Stimulated activated CD4-positive, alpha-beta T cell treated with anti-CD3 and anti-CD28 coated beads, Interleukin-15, amount 100 ng/mL, for 1 hour (primary cell): ENCODE measurements around the gene TXNDC11.
A peak's percentile ranks its signal among the peaks of the same experiment; 100 is the strongest.

Source experiments
- DNase-seq, 2 donors: peaks; one replicate each; pipeline ENCODE4 v3.0.0-alpha.2; 2020; ENCODE audit warnings: low read depth in 1 of 2, low spot score in 1 of 2

The TXNDC11 gene

DNA sequence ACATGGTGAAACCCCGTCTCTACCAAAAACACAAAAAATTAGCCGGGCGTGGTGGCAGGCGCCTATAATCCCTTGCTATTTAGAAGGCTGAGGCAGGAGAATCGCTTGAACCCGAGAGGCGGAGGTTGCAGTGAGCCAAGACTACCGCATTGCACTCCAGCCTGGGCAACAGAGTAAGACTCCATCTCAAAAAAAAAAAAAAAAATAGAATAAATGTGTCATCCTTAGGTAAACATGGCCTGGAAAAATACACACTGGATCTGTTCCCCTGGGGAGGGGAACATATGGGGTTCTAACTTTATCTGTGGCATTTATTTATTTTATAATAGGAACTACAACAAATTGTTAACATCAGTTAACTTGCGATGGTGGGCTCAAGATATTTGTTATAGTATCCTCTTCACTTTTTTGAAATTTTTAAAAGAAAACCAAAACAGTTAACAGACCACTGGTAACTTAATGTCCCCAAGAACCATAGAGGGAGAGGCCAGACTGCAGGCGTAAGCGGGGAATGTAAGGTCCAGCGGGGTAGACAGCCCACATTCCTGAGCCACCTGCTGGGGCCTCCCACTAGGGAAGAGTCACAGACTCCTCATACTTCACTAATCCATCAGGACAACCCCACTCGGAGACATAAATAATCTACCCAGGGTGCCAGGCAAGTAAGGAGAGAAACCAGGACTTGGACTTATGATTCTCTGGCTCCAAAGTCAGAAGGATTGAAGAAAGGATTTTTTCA is 12.5 kb upstream of the TXNDC11 start:
- DNase-seq: no peak

DNA sequence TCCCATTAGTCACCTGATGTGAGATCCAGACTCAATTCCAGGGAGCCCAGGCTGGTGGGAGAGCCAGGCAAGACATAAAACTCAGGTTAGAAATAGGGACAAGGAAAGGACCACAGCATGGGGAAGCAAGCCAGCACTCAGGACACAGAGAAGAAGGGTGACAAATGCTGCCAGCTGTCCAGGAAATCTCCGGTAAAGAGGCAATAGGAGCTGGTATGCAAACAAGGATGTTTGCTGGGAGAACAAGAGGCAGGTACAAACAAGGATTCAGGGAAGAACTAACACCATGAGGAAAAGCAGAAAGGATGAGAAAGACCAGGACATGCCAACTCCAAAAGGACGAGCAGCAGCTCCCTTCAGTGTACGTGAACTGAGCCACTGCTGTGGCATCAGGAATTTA is 10.2 kb upstream of the TXNDC11 start:
- DNase-seq: no peak

DNA sequence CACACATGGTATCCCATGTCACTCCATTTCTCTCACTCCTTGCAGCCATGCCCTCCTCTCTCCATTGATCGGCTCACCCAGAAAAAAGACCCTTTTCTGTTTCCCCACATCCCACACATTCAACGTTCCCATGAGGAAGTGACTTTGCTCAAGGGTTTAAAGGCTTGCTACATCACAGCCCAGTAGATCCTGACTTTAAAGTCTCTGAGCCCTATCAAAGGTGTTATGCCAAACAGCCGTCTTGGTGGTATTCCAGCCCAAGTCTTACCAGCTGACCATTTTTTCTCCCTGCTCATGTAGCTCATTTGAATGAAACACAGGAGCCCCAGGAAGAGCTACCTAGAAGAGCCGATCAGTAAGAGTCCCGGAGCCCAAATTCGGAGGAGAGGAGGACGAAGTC is 7.4 kb upstream of the TXNDC11 start:
- no peak for DNase-seq

DNA sequence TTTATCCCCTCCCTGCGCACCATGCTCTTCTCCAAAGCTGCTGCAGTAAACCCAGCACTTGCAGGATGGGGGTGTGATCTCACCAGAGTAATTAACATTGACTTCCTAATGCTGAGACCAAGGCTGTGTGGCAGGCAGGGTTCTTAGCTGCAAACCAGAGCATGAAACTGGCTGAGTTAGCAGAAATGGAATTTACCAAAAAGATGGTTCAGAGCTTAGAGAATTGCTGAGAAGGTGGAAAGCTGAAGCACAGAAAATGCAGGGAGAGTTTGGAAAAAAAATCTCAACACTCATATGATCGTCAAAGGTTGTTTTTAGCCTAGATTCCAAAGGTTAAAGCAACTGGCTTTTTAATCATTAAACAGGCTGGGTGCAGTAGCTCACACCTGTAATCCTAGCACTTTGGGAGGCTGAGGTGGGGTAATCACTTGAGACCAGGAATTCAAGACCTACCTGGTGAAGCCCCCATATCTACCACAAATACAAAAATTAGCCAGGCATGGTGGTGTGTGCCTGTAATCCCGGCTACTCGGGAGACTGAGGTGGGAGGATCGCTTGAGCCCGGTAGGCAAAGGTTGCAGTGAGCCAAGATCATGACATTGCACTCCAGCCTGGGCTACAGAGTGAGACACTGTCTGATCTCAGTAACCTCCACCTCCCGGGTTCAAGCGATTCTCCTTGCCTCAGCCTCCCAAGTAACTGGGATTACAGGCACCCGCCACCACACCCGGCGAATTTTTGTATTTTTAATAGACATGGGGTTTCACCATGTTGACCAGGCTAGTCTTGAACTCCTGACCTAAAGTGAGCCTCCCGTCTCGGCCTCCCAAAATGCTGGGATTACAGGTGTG is 6.0 kb upstream of the TXNDC11 start:
- no peak for DNase-seq

DNA sequence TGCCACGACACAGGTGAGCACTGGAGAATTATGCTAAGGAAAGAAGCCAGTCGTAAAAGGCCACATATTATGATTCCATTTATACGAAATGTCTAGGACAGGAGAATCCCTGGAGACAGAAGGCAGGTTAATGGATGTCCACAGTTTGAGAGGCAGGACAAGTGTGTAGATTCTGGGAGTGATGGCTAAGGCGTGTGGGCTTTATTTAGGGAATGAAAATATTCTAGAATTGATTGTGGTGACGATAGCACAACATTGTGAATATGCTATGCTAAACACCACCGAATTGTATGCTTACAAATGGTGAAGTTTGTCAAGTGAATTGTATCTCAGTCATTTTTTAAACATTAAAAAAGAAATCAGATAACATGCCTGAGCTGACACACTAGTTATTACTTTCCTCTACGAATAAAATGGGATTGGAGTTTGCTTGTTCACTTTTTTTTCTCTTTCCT is 5.3 kb upstream of the TXNDC11 start:
- no peak for DNase-seq

DNA sequence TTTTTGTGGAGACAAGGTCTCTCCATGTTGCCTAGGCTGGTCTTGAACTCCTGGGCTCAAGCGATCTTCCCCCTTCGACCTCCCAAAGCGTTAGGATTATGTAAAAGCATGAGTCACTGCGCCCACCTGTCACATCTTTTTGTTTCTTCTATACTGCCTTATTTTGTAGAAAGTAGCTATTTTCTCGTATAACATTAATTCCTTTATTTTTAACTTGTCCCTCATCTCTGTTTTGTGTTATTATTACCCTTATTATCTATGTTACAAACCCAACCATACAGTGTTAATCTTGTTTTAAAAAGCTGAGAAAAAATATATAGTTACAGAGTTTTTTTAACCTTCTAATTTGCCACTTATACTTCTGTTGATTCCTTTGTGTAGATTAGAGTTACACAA is 1.4 kb upstream of the TXNDC11 start:
- no peak for DNase-seq

DNA sequence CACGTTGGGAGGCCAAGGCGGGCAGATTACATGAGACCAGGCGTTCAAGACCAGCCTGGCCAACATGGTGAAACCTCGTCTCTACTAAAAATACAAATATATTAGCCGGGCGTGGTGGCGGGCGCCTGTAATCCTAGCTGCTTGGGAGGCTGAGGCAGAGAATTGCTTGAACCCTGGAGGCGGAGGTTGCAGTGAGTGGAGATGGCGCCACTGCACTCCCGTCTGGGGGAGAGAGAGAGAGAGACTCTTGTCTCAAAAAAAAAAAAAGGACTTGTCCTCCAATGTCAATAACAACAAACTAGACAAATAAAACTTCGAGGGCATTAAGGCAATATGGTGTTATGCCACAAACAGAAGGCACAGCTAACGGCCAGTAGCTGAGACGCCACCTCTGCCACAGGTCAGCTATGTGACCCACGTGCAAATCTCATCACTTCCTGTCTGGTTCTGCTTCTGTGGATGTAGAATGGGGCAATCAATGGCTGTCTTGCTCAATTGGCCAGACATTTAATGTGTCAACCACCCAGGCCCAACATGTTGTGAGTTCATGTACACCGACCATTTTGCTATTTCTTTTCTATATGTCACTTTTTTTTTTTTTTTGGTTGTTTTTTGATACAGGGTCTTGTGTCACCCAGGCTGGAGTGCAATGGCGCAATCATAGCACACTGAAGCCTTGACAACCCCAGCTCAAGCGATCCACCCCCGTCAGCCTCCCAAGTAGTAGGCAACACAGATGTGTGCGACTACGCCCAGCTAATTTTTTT is 834 bp upstream of the TXNDC11 start:
- DNase-seq: no peak

DNA sequence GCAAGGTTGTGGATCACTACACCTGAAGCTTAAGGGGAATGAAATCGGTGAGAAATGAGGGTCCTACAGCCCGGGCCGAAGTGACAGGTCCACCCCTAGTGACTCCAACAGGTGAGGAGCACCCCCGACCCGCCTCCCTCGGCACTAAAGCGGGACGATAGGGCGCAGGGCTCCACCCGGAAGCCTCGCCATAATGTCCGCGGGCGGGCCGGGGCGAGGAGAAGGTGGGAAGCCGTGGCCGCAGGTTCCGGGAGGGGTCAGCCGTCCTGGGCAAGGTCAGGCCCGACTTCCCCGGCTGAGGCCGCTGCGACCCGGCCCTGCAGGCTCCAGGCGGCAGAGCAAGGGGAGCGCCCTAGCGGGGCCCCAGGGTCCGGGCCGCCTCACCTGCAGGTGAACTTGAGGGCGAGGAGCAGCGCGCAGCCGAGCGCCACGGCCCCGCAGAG is 543 bp downstream of the TXNDC11 start:
- DNase-seq: peak; percentile 18 to 29

DNA sequence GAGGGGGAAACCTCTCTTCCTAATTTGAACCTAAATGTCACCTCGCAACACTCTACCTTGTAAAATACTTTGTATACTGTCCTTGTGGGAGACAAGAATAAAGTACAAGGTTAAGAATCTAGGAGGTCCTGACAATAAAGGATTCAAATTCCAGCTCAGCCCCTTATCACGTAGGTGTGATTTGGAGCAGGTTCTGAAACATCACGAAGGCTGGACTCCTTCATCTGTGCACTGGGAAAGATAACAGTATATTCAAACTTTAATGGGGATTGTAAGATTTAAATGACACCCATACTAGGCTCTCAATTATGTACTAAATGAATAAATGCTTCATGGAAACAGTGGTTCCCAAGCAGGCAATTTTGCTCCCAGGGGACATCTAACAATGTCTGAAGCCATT is 2.1 kb downstream of the TXNDC11 start:
- no peak for DNase-seq

DNA sequence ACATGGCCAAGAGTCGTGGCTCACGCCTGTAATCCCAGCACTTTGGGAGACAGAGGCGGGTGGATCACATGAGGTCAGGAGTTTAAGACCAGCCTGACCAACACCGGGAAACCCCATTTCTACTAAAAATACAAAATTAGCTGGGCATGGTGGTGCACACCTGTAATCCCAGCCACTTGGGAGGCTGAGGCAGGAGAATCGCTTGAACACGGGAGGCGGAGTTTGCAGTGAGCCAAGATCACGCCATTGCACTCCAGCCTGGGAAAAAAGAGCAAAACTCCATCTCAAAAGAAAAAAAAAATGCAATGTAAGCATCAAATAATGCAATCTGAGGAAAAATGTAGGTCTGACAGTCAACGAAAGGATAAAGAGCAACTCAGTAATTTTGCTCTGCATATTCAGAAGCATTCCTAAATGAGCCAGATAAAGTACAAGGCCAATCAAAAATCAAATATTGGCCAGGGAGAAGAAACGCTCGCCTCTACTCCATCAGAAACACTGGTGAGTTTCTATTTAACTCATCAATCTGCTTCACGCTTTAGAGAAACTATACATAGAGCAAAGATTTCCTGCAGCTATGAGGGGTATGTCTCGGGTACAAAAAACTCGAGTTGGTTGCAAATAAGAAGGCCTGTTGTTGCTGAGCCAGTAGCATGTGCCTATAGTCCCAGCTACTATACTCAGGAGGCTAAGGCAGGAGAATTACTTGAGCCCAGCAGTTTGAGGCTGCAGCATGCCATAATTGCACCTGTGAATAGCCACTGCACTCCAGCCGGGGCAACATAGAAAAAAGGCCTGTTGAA is 3.7 kb downstream of the TXNDC11 start:
- no peak for DNase-seq

DNA sequence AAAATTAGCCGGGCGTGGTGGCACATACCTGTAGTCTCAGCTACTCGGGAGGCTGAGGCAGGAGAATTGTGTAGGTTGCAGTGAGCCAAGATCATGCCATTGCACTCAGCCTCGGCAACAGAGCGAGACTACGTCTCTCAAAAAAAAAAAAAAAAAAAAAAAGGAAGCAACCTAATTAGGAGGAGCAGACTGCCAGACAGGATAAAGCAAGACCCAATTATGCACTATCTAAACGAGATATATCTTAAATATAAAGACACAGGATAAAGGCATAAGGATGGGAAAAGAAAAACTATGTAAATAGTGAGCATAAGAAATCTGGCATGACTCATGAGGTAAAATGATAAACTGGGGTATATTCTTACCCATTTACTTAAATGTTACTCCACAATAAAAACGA is 4.9 kb downstream of the TXNDC11 start:
- DNase-seq: no peak

DNA sequence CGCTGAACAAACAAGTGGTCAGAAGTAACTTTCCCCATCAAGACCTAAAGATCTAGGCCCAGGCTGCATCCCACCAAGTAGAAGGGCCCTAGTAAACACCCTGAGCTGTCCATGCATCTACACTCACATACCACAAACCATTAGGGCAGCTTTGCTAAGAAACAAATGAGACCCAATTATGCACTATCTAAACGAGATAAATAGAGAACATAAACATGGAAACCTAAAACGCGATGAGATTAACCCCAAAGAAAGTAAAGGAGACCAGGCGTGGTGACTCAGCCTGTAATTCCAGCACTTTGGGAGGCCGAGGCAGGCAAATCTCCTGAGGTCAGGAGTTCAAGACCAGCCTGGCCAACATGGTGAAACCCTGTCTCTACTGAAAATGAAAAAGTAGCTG is 5.8 kb downstream of the TXNDC11 start:
- no peak for DNase-seq

DNA sequence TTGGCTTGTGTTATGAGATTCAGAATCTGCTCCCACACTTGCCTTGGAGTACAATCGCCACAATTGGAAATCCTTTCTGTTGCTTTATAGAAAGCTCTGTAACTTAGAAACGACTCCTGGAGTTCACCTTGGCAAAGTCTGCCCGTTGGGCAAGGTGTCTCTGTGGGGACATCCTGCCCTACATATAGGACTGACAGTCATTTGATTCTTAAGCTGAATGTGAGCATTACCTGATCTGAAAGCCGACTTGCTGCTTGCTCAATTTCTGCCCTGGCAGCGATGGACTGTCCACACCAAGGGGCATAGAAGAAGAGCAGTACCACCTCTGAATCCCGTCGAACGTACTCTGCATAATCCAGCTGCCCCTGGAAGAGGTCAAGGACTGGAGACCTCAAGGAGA is 6.9 kb downstream of the TXNDC11 start:
- no peak for DNase-seq

DNA sequence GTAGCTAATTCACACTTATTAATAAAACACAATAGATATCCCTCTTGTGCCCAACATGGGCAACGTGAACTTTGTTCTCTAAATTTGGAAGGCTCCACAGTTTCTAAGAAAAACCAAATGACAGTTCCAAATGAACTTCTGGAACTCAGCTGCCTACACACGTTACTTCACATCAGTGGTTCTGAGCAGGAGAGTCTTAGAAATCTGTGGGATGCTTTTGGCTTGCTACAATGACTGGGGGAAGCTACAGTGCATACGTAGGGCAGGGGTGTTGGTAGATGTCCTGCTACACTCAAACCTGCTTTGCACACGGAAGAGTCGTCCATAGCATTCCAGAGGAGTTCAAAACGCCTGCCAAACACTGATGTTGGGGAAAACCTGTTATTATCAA is 8.0 kb downstream of the TXNDC11 start:
- no peak for DNase-seq

DNA sequence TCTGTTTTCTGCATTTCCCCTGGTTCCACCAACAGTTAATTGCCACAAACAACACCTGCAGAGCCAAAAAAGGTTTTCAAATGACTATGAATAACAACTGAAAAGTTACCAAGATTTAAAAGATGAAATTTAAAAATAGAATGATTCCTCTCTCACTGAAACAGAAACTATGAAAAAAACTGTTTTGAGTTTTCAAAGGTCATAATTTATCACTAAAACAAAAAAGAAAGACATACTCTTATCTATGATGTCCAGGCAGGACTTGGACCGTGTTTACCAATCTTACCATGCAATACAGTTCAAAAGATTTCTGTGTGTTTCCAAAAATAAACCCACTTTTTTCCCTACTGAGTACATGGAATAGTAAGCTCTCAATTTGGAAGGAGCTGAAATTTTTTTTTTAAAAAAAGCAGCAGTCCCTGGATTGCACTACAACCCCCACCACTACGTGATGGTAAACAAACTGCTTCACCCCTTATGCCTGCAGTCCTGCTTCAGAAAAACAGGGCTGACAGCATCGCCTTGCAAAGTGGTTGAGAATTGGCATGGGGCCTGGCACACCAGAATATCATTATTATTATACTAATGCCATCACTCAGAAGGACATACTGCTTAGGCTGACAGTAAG is 8.5 kb downstream of the TXNDC11 start:
- DNase-seq: no peak

DNA sequence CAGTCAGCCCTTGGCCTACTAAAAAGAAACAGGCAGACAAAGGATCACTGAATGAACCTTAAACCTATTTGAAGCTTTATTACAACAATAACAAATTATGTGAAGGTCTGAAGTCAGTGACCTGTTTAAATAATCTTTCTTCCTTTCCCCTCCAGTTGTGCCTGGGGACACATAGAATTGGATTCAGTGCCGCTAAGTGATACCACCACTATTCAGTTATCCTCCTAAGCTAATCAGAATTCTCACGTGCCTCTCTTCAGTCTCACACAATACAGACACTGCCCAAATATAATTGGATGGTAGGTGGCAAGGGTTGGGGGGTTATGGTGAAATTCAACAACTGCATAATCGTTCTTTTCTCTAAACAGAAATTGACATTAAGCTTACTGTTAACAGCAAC is 11.4 kb downstream of the TXNDC11 start:
- no peak for DNase-seq

DNA sequence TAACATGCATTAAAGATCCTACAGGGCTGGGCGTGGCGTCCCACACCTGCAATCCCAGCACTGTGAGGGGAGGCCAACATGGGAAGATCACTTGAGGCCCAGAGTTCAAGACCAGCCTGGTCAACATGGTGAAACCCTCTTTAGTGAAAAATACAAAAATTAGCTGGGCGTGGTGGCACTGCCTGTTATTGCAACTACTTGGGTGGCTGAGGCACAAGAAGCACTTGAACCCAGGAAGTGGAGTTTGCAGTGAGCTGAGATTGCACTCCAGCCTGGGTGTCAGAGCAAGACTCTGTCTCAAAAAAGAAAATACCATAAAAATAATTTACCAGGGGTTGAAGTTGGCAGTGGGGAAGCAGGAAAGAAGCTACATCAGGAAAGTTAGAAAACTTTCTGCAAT is 12.9 kb downstream of the TXNDC11 start:
- no peak for DNase-seq

DNA sequence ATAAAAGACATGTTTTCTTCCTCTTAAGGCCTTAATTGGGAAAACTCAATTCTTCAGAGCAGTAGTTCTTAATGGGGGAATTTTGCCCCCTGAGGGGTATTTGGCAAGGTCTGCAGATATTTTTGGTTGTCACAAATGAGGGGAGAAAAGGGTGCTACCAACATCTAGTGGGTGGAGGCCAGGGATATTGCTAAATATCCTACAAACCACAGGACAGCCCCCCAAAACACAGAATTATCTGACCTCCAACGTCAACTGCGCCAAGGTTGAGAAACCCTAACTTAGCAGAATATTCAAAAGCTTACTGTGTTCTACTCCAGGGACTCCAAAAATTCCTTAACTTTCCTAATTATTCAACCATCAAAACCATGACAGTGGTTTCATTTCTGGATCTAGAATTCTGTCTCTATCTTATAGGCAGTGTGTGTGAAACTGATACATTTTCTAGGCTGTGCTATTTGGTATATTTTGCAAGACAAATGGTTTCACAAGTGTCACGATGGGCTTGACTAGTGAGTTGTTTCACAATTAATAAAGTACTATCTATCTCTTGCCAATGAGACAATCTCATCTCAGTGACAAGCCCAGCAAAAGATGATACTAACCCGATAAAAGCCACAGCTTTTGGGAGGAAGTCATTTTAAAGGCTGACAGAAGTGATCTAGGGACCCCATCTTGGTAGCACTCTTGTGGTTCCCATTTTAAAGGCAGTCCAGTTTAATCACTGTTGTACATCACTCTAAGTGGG is 14.7 kb downstream of the TXNDC11 start:
- DNase-seq: no peak

DNA sequence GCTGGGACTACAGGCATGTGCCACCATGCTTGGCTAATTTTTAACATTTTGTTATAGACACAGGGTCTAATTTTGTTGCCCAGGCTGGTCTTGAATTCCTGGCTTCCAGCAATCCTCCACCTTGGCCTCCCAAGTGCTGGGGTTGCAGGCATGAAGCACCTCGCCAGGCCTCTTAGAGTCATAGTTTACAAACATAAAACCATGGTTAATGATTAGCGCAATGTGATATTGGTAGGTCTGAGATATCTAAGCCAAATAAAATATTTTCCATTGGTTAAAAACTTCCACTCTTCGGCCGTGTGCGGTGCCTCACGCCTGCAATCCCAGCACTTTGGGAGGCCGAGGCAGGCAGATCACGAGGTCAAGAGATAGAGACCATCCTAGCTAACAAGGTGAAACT is 16.6 kb downstream of the TXNDC11 start:
- DNase-seq: no peak

DNA sequence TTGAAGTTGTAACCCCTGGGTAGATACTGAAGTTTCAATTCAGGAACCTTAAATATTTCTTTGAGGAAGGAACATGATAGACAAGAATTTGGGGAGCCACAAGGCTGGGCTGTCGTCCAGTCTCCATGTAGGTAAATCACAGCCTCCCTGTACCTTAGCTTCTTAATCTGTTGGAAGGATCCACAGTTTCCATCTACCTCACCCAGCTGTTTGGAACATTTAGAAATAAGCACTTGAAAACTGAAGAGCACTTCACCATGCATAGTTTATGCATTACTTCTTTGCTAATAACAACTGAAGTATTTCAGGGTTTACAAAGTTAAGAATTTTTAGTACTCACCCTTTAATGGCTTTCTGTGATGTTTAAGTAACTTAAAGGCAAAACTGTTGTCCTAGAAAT is 17.2 kb downstream of the TXNDC11 start:
- DNase-seq: no peak
